ENCODE data around the gene SGPP2. TPM values are rescaled to one million over a fixed set of nuclear protein-coding genes. Genes with fewer than 3 reads are reported as not detected.

The SGPP2 gene
- total and polyA plus RNA-seq, 2 of the 4 experiments (the other 2 are of a cell fraction) = not detected

DNA sequence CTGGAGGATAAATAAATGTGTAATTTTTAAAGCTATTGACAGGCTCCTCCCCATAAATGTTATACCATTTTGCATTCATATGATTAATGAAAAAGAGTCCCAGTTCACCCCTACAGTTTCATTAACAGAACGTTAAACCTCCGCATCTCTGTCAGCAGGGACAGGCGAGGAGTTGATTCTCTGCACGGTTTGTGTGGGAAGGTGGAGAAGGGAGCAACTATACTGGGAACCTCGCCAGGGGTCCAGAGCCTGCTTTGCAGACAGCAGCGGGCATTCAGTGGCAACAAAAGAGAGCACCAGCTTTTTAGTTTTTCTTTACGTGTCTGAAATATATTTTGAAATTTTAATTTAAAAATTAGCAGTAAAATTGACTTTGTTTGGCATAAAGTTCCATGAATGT is 130.2 kb downstream of the SGPP2 start:
- H2BK120ac ChIP-seq (ENCODE audit: low read depth, low read length) = no peak overlapping the region
- ATAC-seq (ENCODE audit: low read depth) (no peak), DNase-seq (no peak)
- H3K4me3 ChIP-seq (ENCODE audit: insufficient read depth, low read depth, low read length) = no peak overlapping the region
- no peak overlapping the region for H3K56ac ChIP-seq (ENCODE audit: extremely low read depth, insufficient read depth, low read length)
- in situ Hi-C loops (cut with MboI; ENCODE audit: low sequenced_read_pairs) (no loop called here), dilution Hi-C loops (cut with HindIII; ENCODE audit: low sequenced_read_pairs, unreplicated experiment) (no loop called here), intact Hi-C loops (cut with micrococcal nuclease) (no loop called here)
- no CpG with 5 or more reads among the region's 7 CpGs for WGBS, 2 experiments (ENCODE audit: extremely low coverage in 2 of 2, insufficient read length in 1 of 2)
- H3K4me2 ChIP-seq (ENCODE audit: low read depth, low read length) = no peak overlapping the region
- no peaks in the 10 kb centered on the region for H3K36me3 ChIP-seq (ENCODE audit: control insufficient read depth, insufficient read depth, low read length)
- H3K14ac ChIP-seq (replicated peaks; ENCODE audit: low read depth, low read length) = no peak overlapping the region
- ChIA-PET CTCF (no interaction called here), POLR2A (ENCODE audit: unreplicated experiment) (no interaction called here)
- no peak overlapping the region for H2AK5ac ChIP-seq (ENCODE audit: low read depth, low read length)
- no peak overlapping the region for H2BK20ac ChIP-seq (ENCODE audit: low read depth, low read length)
- no peak overlapping the region for H3K18ac ChIP-seq (ENCODE audit: low read depth, low read length)
- no peak overlapping the region for H3K9ac ChIP-seq (ENCODE audit: low read depth, low read length)
- H3K9me1 ChIP-seq (ENCODE audit: insufficient read depth, low read length) = no peaks in the 10 kb centered on the region
- BruUV-seq (replicated peaks) = no TSS peak
- H3K4me1 ChIP-seq (ENCODE audit: control insufficient read depth, insufficient read depth, low read length) = no peaks in the 10 kb centered on the region
- H2BK15ac ChIP-seq (ENCODE audit: low read depth, low read length) = no peak overlapping the region
- H3K9me3 ChIP-seq (ENCODE audit: control insufficient read depth, insufficient read depth, low read length) = no peaks in the 10 kb centered on the region
- no peak overlapping the region for H4K5ac ChIP-seq (ENCODE audit: low read depth, low read length)
- H3K23ac ChIP-seq (ENCODE audit: low read depth, low read length) = no peak overlapping the region
- H2AFZ ChIP-seq (replicated peaks; ENCODE audit: low read length, poor library complexity) = no peak overlapping the region
- H4K20me1 ChIP-seq (ENCODE audit: insufficient read depth, low read length) = no peaks in the 10 kb centered on the region
- H3K27ac ChIP-seq (ENCODE audit: insufficient read depth, low read length) = no peak overlapping the region
- no peak overlapping the region for H4K91ac ChIP-seq (ENCODE audit: insufficient read depth, low read depth, low read length)
- peaks cover 9% of the 10 kb centered on the region for H3K27me3 ChIP-seq (ENCODE audit: control insufficient read depth, insufficient read depth, low read length)
- H2BK5ac ChIP-seq (ENCODE audit: low read depth, low read length, poor library complexity, severe bottlenecking) = no peak overlapping the region
- no peaks in the 10 kb centered on the region for H3K79me1 ChIP-seq (ENCODE audit: low read depth in 1 of 2, low read length in 2 of 2)
- no peak overlapping the region for H3K4ac ChIP-seq (ENCODE audit: low read depth, low read length)
- no peak for TF ChIP-seq POLR2A (IDR thresholded peaks at IDR 0.05; ENCODE audit: low read depth, low read length)
- TF ChIP-seq RAD21 (IDR thresholded peaks at IDR 0.05; ENCODE audit: low read length) = no peak
- no peak for TF ChIP-seq RFX5 (IDR thresholded peaks at IDR 0.05; ENCODE audit: low read depth, low read length)
- TF ChIP-seq, protein P1, sequence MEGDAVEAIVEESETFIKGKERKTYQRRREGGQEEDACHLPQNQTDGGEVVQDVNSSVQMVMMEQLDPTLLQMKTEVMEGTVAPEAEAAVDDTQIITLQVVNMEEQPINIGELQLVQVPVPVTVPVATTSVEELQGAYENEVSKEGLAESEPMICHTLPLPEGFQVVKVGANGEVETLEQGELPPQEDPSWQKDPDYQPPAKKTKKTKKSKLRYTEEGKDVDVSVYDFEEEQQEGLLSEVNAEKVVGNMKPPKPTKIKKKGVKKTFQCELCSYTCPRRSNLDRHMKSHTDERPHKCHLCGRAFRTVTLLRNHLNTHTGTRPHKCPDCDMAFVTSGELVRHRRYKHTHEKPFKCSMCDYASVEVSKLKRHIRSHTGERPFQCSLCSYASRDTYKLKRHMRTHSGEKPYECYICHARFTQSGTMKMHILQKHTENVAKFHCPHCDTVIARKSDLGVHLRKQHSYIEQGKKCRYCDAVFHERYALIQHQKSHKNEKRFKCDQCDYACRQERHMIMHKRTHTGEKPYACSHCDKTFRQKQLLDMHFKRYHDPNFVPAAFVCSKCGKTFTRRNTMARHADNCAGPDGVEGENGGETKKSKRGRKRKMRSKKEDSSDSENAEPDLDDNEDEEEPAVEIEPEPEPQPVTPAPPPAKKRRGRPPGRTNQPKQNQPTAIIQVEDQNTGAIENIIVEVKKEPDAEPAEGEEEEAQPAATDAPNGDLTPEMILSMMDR (conservative IDR thresholded peaks at IDR 0.05; ENCODE audit: low read depth, low read length) = no peak
- TF ChIP-seq SMC3 (IDR thresholded peaks at IDR 0.05; ENCODE audit: low read depth, low read length) = no peak
- TF ChIP-seq FOS (IDR thresholded peaks at IDR 0.05; ENCODE audit: low read depth, low read length) = no peak
- TF ChIP-seq, protein P2, sequence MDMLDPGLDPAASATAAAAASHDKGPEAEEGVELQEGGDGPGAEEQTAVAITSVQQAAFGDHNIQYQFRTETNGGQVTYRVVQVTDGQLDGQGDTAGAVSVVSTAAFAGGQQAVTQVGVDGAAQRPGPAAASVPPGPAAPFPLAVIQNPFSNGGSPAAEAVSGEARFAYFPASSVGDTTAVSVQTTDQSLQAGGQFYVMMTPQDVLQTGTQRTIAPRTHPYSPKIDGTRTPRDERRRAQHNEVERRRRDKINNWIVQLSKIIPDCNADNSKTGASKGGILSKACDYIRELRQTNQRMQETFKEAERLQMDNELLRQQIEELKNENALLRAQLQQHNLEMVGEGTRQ (IDR thresholded peaks at IDR 0.05; ENCODE audit: low read depth, low read length) = no peak
- no peak for TF ChIP-seq NFE2L2 (IDR thresholded peaks at IDR 0.05; ENCODE audit: low read depth, low read length)
- no peak for TF ChIP-seq MXI1 (IDR thresholded peaks at IDR 0.05; ENCODE audit: borderline replicate concordance, low read depth, low read length)
- no peak for TF ChIP-seq CEBPB (IDR thresholded peaks at IDR 0.05; ENCODE audit: low read depth, low read length)
- TF ChIP-seq CHD1 (IDR thresholded peaks at IDR 0.05; ENCODE audit: low read depth, low read length) = no peak
- TF ChIP-seq MAZ (IDR thresholded peaks at IDR 0.05; ENCODE audit: borderline replicate concordance, low read depth, low read length) = no peak
- TF ChIP-seq RCOR1 (IDR thresholded peaks at IDR 0.05; ENCODE audit: insufficient replicate concordance, low read length) = no peak
- no peak for TF ChIP-seq MAFK (IDR thresholded peaks at IDR 0.05; ENCODE audit: low read depth, low read length)
- TF ChIP-seq, protein P3, sequence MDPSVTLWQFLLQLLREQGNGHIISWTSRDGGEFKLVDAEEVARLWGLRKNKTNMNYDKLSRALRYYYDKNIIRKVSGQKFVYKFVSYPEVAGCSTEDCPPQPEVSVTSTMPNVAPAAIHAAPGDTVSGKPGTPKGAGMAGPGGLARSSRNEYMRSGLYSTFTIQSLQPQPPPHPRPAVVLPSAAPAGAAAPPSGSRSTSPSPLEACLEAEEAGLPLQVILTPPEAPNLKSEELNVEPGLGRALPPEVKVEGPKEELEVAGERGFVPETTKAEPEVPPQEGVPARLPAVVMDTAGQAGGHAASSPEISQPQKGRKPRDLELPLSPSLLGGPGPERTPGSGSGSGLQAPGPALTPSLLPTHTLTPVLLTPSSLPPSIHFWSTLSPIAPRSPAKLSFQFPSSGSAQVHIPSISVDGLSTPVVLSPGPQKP (IDR thresholded peaks at IDR 0.05; ENCODE audit: borderline replicate concordance, low read depth, low read length) = no peak
- TF ChIP-seq BHLHE40 (IDR thresholded peaks at IDR 0.05; ENCODE audit: low read depth, low read length) = no peak
- no peak overlapping the region for H4K8ac ChIP-seq (ENCODE audit: low read depth in 2 of 2, low read length in 2 of 2)
- no peak overlapping the region for H2AK9ac ChIP-seq (replicated peaks; ENCODE audit: low read depth, low read length, poor library complexity)

Data from IMR-90 (cell line).